ENCODE results near the gene MICU1. TPM values are rescaled to one million over a fixed set of nuclear protein-coding genes. Genes with fewer than 3 reads are reported as not detected.
"Not testable (repeated sequence)": the region's sequence is repeated elsewhere in the genome, so short reads cannot be mapped to it uniquely, and the experiment has no call there.

MICU1 gene
- total RNA-seq, 4 donors from 2014 or later, result 31.7 to 82.5 (median 37.1) TPM

DNA sequence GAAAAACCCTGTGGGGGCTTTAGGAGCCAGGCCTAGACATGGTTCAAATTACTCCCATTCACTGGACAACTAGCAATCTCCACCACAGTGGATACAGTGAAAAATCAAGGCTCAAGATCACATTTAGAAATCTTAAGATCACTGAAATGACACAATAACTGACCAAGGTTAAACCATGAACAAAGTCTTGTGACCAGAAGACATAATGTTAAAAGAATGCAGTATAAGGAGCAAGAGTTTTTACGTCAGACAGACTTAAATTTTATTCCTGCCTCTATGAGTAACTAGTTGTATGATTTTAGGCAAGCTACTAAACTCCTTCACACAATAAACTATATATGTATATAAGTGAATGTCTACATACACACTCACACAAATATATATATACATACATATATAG is 68.5 kb downstream of the MICU1 start:
- H3K4me3 ChIP-seq, result no peak overlapping the region
- TF ChIP-seq, protein P1, sequence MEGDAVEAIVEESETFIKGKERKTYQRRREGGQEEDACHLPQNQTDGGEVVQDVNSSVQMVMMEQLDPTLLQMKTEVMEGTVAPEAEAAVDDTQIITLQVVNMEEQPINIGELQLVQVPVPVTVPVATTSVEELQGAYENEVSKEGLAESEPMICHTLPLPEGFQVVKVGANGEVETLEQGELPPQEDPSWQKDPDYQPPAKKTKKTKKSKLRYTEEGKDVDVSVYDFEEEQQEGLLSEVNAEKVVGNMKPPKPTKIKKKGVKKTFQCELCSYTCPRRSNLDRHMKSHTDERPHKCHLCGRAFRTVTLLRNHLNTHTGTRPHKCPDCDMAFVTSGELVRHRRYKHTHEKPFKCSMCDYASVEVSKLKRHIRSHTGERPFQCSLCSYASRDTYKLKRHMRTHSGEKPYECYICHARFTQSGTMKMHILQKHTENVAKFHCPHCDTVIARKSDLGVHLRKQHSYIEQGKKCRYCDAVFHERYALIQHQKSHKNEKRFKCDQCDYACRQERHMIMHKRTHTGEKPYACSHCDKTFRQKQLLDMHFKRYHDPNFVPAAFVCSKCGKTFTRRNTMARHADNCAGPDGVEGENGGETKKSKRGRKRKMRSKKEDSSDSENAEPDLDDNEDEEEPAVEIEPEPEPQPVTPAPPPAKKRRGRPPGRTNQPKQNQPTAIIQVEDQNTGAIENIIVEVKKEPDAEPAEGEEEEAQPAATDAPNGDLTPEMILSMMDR (IDR thresholded peaks at IDR 0.05), result no peak
- TF ChIP-seq POLR2A (IDR thresholded peaks at IDR 0.05), result no peak
- no peaks in the 10 kb centered on the region for H3K27me3 ChIP-seq
- H3K27ac ChIP-seq, result no peak overlapping the region
- peaks cover 0 to 27% (median 0%) of the 10 kb centered on the region in 3 donors for H3K36me3 ChIP-seq
- H3K4me1 ChIP-seq, result no peaks in the 10 kb centered on the region
- no peaks in the 10 kb centered on the region for H3K9me3 ChIP-seq
- DNase-seq, result no peak

GRCh38 chr10:72552857-72553256 is 73.0 kb downstream of the MICU1 start:
- H3K4me1 ChIP-seq, result no peaks in the 10 kb centered on the region
- peaks cover 0 to 37% (median 0%) of the 10 kb centered on the region in 3 donors for H3K36me3 ChIP-seq
- no peaks in the 10 kb centered on the region for H3K9me3 ChIP-seq
- no peak overlapping the region for H3K27ac ChIP-seq
- DNase-seq, result no peak
- TF ChIP-seq POLR2A (IDR thresholded peaks at IDR 0.05), result no peak
- TF ChIP-seq, protein P1 (IDR thresholded peaks at IDR 0.05), result no peak
- H3K4me3 ChIP-seq, result no peak overlapping the region
- H3K27me3 ChIP-seq, result no peaks in the 10 kb centered on the region

DNA sequence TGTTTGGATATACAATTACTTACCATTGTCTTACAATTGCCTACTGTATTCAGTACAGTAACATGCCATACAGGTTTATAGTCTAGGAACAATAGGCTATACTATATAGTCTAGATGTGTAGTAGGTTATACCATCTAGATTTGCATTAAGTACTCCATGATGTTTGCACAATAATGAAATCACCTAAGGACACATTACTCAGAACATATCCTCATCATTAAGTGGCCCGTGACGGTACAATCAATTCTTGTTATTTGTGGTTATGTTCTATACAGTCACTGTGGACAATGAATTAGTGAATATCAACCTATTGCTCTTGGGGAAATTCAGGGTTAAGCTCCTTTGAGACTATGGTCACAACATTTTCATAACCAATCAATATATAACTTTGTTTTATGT is 75.6 kb downstream of the MICU1 start:
- H3K36me3 ChIP-seq, result peaks cover 0 to 46% (median 0%) of the 10 kb centered on the region in 3 donors
- no peaks in the 10 kb centered on the region for H3K4me1 ChIP-seq
- no peak overlapping the region for H3K4me3 ChIP-seq
- no peaks in the 10 kb centered on the region for H3K9me3 ChIP-seq
- no peak overlapping the region for H3K27ac ChIP-seq
- no peak for TF ChIP-seq POLR2A (IDR thresholded peaks at IDR 0.05)
- TF ChIP-seq, protein P1 (IDR thresholded peaks at IDR 0.05), result no peak
- DNase-seq, result no peak
- no peaks in the 10 kb centered on the region for H3K27me3 ChIP-seq

- H3K4me3 ChIP-seq, result no peak overlapping the region
- TF ChIP-seq, protein P1 (IDR thresholded peaks at IDR 0.05), result no peak
- no peak for DNase-seq
- no peaks in the 10 kb centered on the region for H3K27me3 ChIP-seq
- H3K9me3 ChIP-seq, result peaks cover 0 to 8% (median 2%) of the 10 kb centered on the region in 4 donors
- H3K27ac ChIP-seq, result no peak overlapping the region
- no peaks in the 10 kb centered on the region for H3K4me1 ChIP-seq
- peaks cover 0 to 54% (median 0%) of the 10 kb centered on the region in 3 donors for H3K36me3 ChIP-seq
Observed at GRCh38 chr10:72545546-72545945, 80.3 kb downstream of the MICU1 start.

DNA sequence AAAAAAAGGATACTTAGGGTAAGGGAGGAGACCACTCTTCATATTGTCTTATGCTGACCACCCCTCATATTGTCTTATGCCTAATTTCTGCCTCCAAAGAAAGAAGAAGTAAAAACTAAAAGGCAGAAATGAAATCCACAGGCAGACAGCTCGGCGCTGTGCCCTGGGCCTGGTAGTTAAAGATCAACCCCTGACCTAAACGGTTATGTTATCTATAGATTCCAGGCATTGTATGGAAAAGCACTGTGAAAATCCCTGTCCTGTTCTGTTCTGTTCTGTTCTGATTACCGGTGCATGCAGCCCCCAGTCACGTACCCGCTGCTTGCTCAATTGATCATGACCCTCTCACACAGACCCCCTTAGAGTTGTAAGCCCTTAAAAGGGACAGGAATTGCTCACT is 82.0 kb downstream of the MICU1 start:
- not testable (repeated sequence) for H3K4me3 ChIP-seq, H3K27ac ChIP-seq, DNase-seq, H3K27me3 ChIP-seq, H3K9me3 ChIP-seq, H3K4me1 ChIP-seq
- peaks cover 0 to 37% (median 0%) of the 10 kb centered on the region in 3 donors for H3K36me3 ChIP-seq

DNA sequence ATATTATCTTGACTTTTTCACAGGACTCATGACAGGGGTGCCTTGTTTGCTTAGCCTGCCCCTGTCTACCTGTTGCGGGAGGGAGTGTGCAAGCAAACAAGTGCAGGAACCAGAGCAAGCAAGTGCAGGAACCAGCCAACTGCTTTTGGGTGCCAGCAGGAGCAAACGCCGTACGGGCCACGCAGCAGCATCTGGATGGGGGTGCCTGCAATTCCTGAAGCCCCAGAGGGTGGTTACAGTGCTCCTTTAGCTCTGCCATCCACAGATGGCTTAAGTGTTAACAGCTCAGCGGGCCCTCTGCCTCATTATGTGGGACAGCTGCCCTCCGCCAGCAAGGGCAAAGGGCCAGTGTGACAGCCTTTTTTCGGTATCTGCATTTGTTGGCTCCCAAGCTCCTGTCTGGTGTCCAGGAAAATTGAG is 83.5 kb downstream of the MICU1 start:
- H3K27ac ChIP-seq, result no peak overlapping the region
- no peaks in the 10 kb centered on the region for H3K4me1 ChIP-seq
- no peak for TF ChIP-seq POLR2A (IDR thresholded peaks at IDR 0.05)
- TF ChIP-seq, protein P1 (IDR thresholded peaks at IDR 0.05), result no peak
- H3K36me3 ChIP-seq, result peaks cover 0 to 22% (median 0%) of the 10 kb centered on the region in 3 donors
- no peak for DNase-seq
- no peaks in the 10 kb centered on the region for H3K27me3 ChIP-seq
- H3K4me3 ChIP-seq, result no peak overlapping the region
- H3K9me3 ChIP-seq, result peaks cover 0 to 8% (median 2%) of the 10 kb centered on the region in 4 donors
